HepG2 (cell line): ENCODE data around the gene ZCCHC4. TPM values are rescaled to one million over a fixed set of nuclear protein-coding genes. Genes with fewer than 3 reads are reported as not detected.

ENCODE experiments used
- ARID4A ChIP-seq: sonication (generic); formaldehyde crosslinking; IDR thresholded peaks from 2 replicates; pipeline ENCODE4 v1.5.0; 2020; ENCODE audit warnings: mild to moderate bottlenecking, missing genetic modification reagents, borderline replicate concordance
- CHD4 ChIP-seq: fragments of 200-600 bp; sonication (generic); IDR thresholded peaks from 2 replicates; pipeline ENCODE4 v1.7.0; 2017; ENCODE audit warnings: mild to moderate bottlenecking, low read length, borderline replicate concordance
- ETV6 ChIP-seq: sonication (generic); formaldehyde crosslinking; conservative IDR thresholded peaks from 2 replicates; pipeline ENCODE4 v1.4.0; 2020; ENCODE audit warnings: missing genetic modification reagents
- GATA4 ChIP-seq: sonication (generic); IDR thresholded peaks from 2 replicates; pipeline ENCODE4 v1.6.1; 2016; ENCODE audit warnings: antibody characterized with exemption, low read depth, borderline replicate concordance
- HOXA9 ChIP-seq: sonication (generic); formaldehyde crosslinking; IDR thresholded peaks from 2 replicates; pipeline ENCODE4 v1.8.1; 2022; ENCODE audit warnings: missing genetic modification reagents, mild to moderate bottlenecking, moderate library complexity, borderline replicate concordance
- ISL2 ChIP-seq: sonication (generic); formaldehyde crosslinking; IDR thresholded peaks from 2 replicates; pipeline ENCODE4 v1.5.0; 2020; ENCODE audit warnings: missing genetic modification reagents
- NR2F6 ChIP-seq, 2 experiments: IDR thresholded peaks; 2 replicates each; pipeline ENCODE4 v1.6.1; 2016; ENCODE audit warnings: antibody characterized with exemption in 1 of 2, mild to moderate bottlenecking in 1 of 2
- PRMT3 ChIP-seq: sonication (generic); formaldehyde crosslinking; IDR thresholded peaks from 2 replicates; pipeline ENCODE4 v1.8.1; 2022; ENCODE audit warnings: low read depth, mild to moderate bottlenecking, moderate library complexity, missing genetic modification reagents, borderline replicate concordance
- SKIL ChIP-seq: sonication (generic); formaldehyde crosslinking; IDR thresholded peaks from 2 replicates; pipeline ENCODE4 v1.8.0; 2022; ENCODE audit warnings: missing genetic modification reagents, mild to moderate bottlenecking, moderate library complexity, borderline replicate concordance
- SRSF4 ChIP-seq: fragments of 200-400 bp; formaldehyde crosslinking; IDR thresholded peaks from one replicate; pipeline ENCODE4 v1.6.1; 2018; ENCODE audit warnings: mild to moderate bottlenecking, low read depth, low read length, moderate library complexity; ENCODE audit not compliant: poor library complexity, severe bottlenecking
- ZFP91 ChIP-seq: sonication (generic); formaldehyde crosslinking; IDR thresholded peaks from 2 replicates; pipeline ENCODE4 v1.9.0; 2022; ENCODE audit warnings: missing genetic modification reagents, mild to moderate bottlenecking, borderline replicate concordance
- ZNF512B ChIP-seq: sonication (generic); formaldehyde crosslinking; IDR thresholded peaks from 2 replicates; pipeline ENCODE4 v1.5.1; 2020; ENCODE audit warnings: missing genetic modification reagents, mild to moderate bottlenecking, borderline replicate concordance
- ZNF564 ChIP-seq: sonication (generic); formaldehyde crosslinking; IDR thresholded peaks from 2 replicates; pipeline ENCODE4 v1.8.1; 2023; ENCODE audit warnings: mild to moderate bottlenecking, missing genetic modification reagents
- ZNF709 ChIP-seq: sonication (generic); formaldehyde crosslinking; IDR thresholded peaks from 2 replicates; pipeline ENCODE4 v1.5.0; 2020; ENCODE audit warnings: mild to moderate bottlenecking, missing genetic modification reagents
- ZNF777 ChIP-seq: sonication (generic); formaldehyde crosslinking; IDR thresholded peaks from 2 replicates; pipeline ENCODE4 v1.4.0; 2020; ENCODE audit warnings: missing genetic modification reagents
- ZNF816 ChIP-seq: sonication (generic); formaldehyde crosslinking; IDR thresholded peaks from 2 replicates; pipeline ENCODE4 v1.8.0; 2022; ENCODE audit warnings: missing genetic modification reagents, mild to moderate bottlenecking, borderline replicate concordance
- polyA plus RNA-seq, 8 experiments: library from polyadenylated mRNA; depleted of rRNA in 3 of 8; stranded (reverse) in 7 of 8; unstranded in 1 of 8; fragments of >200 nt; fragmentation: Illumina TruSeq in 4 of 8; extraction: Trizol in 4 of 8; gene quantifications; 2 replicates each; pipeline versions ENCODE4 v1.2.1 to v1.2.3, GENCODE V29; 2011 to 2016; ENCODE audit warnings: low read depth in 4 of 8, missing spikeins in 1 of 8, mixed read lengths in 1 of 8; ENCODE audit not compliant: insufficient read depth in 1 of 8
- total RNA-seq, 5 experiments: library from RNA; depleted of rRNA; stranded (reverse); fragments of >200 nt; fragmentation: Illumina TruSeq; extraction: Trizol; gene quantifications; 2 replicates each; pipeline ENCODE4 v1.2.3, GENCODE V29; 2016; ENCODE audit warnings: low read depth in 1 of 5

The ZCCHC4 gene
- total and polyA plus RNA-seq, 2 of the 13 experiments (the other 11 are each of a cell fraction or from before 2014, with no cell fraction given): 13.2 to 15.0 TPM

GRCh38 chr4:25376754-25377571 is 64.4 kb downstream of the ZCCHC4 start, which contains the start of gene ANAPC4 (continued):
- TF ChIP-seq ZNF512B (CRISPR knock-in tag) (no peak), SKIL (no peak), SRSF4 (no peak), GATA4 (peak; percentile 50; the same call in 1 of the 2 replicates), ZNF564 (CRISPR knock-in tag) (peak; percentile 37; the same call in 1 of the 2 replicates), PRMT3 (no peak), ISL2 (peak; percentile 42; the same call in 1 of the 2 replicates), HOXA9 (CRISPR knock-in tag) (no peak), ZNF709 (CRISPR knock-in tag) (0 out of 2 replicates have a peak, but pooled peaks have one; percentile 50), CHD4 (no peak), ZNF777 (CRISPR knock-in tag) (peak; percentile 92), ARID4A (CRISPR knock-in tag) (peak; percentile 87; the same call in 1 of the 2 replicates), ZFP91 (CRISPR knock-in tag) (peak; percentile 82; the same call in 1 of the 2 replicates), ETV6 (no peak), NR2F6 (IDR thresholded peaks at IDR 0.05) (no peak), NR2F6 (CRISPR knock-in tag; IDR thresholded peaks at IDR 0.05) (no peak), ZNF816 (CRISPR knock-in tag) (peak; percentile 55; the same call in 1 of the 2 replicates)
